GM11168 (cell line): Measurements from ENCODE around the gene EPN1.

Experiments used
- in situ Hi-C: fragments of 300-500 bp; cut with MboI; formaldehyde crosslinking; loops from one replicate; pipeline ENCODE4 v1.12.0; 2022; ENCODE audit warnings: low sequenced_read_pairs; ENCODE audit not compliant: unreplicated experiment

EPN1 gene

DNA sequence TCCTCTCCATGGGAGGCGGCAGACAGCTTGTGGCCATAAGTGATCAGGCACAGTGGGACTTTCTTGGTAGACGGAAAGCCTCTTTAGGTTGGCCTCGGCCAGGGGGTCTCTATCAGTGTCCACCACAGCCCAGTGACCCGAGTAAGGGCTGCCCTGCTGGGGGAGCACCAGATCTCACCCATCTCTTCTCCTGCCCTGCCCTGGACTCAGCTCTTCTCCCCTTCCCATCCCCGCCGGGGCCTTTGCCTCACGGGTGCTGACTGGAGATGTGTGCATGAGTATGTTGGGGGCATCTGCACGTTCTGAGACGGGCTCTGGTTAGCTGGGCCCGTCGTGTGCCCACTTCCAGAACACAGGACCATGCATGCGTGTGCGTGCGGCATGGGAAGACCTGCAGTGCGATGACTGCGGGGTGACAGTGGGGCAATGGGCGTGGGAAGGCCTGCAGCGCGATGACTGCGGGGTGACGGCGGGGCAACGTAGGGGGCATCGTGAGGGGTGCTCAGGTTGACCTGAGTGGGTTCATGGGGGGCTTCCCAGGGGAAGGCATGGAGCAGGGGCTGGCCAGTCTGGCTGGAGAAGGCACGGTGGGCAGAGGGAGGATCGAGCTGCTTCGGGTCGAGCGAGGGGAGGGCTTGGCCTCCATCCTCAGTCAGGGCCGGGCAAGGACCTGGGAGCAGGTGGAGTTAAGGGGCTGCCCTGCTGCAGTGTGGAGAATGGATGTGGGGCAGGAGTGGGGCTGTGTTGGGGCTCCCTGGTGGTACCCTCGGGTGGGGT, 15.9 kb downstream of the EPN1 start:
- in situ Hi-C loops = no loop called here

DNA sequence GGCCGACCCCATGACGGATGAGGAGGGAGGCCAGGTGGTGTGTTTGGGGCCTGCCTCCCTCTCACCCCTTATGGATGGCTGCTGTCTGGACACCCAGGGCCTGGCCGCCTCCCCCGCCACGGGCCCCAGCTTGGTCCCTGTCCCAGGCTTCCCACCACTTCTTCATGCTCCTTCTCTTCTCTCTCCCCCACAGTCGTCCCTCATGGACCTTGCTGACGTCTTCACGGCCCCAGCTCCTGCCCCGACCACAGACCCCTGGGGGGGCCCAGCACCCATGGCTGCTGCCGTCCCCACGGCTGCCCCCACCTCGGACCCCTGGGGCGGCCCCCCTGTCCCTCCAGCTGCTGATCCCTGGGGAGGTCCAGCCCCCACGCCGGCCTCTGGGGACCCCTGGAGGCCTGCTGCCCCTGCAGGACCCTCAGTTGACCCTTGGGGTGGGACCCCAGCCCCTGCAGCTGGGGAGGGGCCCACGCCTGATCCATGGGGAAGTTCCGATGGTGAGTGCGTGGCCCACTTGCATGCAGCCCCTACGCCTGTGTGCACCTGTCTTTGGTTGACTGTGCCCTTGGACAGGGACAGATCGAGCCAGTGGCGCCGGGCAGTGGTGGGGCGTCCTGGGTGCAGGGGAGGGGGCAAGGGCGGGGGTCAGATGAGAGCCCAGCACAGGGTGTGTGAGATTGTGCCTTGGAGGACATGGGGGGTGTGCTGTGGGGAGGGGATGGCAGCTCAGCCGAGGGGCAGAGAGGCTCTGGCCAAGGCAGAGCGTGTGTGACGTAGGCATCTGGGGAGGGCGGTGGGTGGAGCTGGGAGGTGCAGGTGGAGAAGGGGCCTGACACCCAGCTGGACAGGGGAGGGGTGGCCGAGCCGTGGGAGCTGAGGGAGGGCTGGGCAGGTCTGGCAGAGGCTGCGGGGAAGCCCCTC, 16.8 kb downstream of the EPN1 start:
- in situ Hi-C loops = no loop called here

DNA sequence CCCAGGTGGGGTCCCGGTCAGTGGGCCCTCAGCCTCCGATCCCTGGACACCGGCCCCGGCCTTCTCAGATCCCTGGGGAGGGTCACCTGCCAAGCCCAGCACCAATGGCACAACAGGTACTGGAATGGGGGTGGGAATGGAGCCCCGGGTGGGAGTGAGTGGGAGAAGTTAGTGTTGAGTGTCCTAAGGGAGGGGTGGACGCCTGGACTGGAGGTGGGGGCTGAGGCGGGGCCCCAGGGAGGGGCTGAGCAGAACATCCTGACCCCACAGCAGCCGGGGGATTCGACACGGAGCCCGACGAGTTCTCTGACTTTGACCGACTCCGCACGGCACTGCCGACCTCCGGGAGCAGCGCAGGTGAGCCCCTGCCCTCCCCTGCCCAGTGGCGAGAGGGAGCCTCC, 17.7 kb downstream of the EPN1 start:
- in situ Hi-C loops = no loop called here

DNA sequence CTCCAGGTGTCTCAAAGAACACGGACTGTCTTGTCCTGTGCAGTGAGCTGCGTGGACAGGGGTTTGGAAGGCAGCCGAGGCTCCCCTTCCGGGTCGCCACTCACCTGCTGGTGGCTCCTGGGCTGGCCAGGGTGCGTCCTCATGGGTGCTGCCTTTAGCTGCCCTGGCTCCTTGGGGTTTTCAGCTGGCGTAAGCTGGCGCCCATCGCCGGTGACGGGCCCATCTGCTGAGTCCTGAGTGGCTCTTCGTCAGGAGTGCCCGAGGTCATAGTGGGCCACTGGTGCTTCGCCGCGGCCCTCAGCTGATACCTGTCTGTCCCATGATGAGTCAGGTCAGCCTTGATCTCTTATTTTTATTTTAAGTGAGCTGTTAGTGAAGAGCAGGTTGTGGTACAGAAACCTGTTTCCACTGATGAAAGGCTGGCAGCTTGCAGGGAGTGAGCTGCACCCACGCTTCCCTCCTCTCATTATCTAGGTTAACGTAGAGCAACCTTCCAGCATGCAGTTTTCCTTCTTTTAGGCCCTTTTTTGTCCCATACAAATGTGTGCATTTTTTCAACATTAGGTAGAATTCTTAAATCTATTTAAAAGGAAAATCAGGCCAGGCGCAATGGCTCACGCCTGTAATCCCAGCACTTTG, 18.4 kb downstream of the EPN1 start:
- in situ Hi-C loops = no loop called here

DNA sequence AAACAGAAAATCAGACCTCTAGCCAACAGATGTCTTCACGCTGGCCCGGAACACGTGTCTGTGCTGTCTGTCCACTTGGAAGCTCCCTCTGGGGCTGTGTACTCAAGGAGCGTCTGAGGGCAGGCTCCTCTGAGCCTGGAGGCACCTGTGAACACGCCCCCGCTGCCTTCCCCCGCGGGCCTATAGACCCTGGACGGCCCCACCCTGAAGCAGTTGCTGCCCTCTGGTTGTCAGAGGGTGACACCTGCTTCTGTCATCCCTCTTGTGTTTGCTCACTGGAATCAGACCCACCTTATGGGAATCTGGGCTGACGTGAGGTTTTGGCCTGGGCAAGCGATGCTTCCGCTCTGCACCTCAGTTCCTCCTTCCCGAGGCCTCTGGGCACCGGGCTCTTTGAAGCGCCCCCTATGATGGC, 19.2 kb downstream of the EPN1 start:
- in situ Hi-C loops = no loop called here

DNA sequence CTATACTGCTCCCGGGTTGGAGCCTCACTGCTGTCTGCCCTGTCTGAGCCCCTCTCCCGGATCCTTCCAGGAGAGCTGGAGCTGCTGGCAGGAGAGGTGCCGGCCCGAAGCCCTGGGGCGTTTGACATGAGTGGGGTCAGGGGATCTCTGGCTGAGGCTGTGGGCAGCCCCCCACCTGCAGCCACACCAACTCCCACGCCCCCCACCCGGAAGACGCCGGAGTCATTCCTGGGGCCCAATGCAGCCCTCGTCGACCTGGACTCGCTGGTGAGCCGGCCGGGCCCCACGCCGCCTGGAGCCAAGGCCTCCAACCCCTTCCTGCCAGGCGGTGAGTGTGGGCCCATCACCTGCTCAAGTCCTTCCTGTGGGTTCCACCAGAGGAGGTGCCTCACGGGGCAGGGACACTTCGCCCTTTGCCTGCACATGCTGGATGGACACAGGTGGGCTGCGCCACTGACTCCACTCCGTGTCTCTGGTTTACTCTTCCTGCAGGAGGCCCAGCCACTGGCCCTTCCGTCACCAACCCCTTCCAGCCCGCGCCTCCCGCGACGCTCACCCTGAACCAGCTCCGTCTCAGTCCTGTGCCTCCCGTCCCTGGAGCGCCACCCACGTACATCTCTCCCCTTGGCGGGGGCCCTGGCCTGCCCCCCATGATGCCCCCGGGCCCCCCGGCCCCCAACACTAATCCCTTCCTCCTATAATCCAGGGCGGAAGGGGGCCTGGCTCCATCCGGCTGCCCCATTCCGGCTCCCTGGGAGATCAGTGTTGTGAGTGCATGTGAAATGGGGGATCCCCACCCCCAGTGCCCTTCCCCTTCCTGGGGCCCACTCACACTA, 19.8 kb downstream of the EPN1 start:
- in situ Hi-C loops = no loop called here

DNA sequence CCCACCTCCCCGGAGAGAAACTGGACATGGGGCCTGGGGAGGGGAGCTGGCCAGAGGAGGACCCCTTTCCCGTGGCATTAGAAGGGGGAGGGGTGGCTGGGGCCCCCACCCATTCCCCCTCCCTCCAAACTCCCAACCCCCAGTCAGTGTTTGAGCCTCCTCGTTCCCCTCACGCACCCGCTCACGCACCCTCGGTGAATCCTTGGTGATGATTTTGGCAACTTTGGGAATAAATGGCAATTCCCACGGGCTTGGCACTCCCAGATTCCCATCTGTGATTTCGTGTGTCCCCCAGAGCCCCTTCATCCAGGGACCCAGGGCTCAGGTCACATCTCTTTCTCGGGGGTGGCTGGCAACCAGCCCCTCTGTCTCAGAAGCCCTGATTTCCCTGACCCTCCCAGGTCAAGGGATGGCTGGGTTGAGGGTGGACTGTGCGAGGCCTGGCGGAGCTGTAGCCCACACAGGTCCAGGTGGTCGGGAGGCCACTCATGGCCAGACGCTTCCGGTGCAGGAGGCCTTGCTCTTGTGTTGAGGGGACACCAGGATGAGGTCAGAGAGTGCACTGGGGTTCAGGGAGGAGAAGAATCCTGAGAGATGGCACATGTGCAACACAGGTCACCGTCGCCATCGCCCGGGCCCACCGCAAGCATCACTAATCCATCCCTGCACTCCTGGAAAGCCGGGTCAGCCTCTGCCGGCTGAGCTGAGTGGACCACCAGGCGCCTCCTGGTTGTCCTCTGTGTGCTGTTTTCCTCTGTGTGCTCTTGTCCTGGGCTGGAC, 20.7 kb downstream of the EPN1 start:
- in situ Hi-C loops = no loop called here

DNA sequence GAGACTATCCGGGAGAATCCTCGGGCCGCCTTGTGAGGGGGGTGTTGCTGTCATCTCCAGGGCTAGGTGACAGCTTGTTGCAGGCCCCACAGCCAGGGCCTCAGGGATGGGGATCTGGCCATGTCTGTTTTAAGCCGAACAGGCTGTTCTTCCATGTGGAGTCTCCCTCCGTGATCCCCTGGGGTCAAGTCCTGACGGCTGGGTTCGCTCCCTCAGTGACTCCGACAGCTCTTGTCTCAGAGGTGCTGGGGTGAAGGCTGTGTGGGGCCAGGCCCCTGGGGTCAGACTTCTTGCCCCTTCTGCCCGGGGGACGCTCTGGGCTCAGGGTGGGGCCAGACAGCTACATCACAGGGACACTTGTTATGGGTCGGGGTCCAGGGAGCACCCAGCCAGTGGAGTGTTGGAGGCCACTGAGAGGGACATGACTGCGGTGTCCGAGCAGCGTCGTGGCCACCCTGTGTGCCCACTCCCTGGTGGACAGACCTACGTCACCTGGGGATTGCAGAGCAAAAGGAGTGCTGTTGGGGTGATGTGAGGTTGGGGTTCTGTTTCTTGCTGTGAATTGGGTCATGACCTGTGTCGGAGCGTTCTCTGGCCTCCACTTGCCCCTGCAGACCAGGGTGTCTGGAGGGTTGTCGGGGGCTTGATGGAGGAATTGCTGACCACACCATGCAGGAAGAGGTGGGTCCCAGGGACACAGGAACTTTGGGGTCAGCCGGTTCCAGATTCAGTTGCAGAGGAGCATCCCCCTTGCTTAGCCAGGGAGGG, 21.5 kb downstream of the EPN1 start:
- in situ Hi-C loops = no loop called here

DNA sequence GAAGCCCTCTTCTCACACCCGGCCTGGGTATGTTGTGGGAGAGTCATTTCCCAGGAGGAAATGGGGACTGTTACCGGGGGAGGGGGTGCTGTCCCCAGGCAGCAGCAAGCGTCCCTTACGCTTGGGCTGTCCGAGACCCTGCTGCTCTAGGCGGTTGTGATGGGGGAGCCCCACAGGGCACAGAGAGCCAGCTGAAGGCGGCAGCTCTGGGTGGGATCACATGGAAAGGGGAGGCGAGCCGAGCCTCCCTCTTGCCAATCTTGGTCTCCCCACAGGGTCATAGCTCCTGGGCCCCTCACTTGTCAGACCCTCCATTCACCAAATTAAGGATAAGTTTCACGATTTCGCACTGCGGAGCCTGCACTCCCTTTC, 22.0 kb downstream of the EPN1 start:
- in situ Hi-C loops = no loop called here

DNA sequence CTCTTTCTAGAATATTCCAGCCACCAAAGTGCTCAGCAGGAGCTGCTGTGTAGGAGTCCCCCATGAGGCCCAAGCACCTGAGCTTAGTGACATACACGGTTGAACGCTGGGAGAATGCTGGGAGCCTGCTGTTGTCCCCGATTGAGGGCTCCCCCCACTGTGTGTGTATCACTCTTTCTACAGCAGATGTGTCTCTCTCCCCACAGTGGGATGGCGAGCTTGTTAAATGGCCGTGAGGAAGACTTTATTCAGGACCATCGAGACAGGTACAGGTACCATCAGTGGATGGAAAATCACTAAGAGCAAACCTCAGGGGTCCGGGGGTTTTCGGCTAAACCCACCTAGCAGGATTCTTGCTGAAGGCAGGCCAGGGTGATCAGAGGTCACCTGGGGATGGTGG, 22.7 kb downstream of the EPN1 start:
- in situ Hi-C loops = no loop called here

DNA sequence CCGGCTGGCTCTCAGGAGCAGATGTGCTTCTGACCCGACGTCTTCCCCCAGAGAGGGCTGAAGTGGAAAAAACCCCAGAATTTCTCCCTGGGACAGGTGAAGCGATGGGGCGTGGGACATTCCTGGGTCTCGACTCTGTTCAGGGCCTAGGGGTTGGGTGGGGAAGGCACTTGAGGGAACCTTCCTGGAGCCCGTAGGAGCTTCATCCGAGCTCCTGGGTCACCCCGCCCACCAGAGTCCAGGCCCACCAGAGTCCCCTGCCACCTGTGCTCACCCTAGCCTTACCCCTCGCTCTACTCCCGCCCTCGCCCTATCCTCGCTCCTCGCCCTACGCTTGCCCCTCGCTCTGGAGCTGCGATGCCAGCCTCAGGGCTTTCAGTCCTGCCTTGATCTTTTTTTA, 23.2 kb downstream of the EPN1 start:
- in situ Hi-C loops = no loop called here

DNA sequence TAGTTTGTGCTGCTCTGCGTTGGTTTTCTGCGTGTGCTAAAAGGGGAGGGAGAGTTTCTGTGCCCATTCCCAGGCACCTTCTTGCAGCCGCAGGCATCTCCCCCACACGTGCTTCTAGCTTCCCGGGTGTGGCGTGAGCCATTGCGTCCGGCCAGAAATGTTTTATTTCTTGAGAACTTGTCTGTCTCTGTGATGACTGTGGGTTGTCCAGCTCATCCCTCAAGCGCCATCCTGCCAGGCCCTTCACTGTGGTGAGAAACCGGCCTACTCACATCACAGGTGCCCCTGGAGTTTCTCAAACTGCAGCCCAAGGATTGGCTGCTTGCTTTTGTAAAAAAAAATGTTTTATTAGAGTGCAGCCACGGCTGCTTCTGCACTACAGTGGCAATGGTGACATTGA, 24.2 kb downstream of the EPN1 start:
- in situ Hi-C loops = no loop called here

DNA sequence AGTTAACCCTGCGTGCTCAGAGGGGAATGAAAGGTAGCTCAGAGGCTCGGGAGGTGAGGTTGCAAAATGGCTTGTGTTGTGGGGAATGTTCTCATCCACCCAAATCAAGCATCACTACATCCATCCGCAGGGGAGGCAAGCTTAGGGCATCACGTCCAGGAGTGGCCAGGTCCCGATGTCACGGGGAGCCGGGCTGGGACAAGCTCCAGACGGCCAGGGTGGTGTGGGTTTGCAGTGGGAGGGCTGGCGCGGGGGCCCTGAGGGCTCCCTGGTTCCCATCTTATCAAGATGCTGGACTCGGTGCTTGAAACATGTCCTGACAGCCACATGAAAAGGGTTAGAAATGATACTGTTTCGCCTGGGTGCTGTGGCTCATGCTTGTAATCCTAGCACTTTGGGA, 25.8 kb downstream of the EPN1 start:
- in situ Hi-C loops = no loop called here

DNA sequence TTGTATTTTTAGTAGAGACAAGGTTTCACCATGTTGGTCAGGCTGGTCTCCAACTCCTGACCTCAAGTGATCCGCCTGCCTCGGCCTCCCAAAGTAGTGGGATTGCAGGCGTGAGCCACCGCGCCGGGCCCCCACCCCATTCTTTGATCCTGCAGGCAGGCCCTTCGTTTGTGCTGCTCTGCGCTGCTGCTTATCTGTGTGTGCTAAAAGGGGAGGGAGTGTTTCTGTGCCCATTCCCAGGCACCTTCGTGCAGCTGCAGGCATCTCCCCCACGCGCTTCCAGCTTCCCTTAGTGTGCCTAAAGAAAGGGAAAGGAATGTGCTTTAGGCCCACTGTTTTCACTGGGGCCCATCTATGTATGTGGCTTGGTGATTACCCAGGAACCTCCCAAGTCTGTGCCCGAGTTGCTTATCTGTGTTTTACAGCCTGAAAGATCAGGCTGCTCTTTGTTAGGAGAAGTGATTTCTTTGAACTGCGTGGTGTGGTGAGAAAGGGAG, 27.2 kb downstream of the EPN1 start:
- in situ Hi-C loops = no loop called here

DNA sequence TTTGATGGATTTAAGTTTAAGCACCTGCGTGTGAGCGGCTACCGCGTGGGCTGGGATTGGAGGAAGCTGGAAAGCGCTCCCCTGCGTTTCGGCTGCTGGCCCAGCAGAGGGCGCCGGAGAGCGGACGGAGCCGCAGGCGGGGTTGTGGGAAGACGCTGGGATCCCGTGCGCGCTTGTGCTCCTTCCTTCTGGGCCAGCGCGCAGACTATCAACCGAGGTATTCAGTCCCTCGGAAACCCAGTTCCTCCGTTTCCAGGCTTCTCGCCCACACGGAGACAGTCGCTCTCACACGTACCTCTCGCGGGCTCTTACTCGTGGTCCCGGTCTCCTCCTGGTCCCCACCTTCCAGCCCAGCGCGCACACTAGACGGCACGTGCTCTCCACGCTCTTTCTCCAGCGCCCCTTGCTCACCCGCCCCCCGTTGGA, 28.8 kb downstream of the EPN1 start:
- in situ Hi-C loops = no loop called here

DNA sequence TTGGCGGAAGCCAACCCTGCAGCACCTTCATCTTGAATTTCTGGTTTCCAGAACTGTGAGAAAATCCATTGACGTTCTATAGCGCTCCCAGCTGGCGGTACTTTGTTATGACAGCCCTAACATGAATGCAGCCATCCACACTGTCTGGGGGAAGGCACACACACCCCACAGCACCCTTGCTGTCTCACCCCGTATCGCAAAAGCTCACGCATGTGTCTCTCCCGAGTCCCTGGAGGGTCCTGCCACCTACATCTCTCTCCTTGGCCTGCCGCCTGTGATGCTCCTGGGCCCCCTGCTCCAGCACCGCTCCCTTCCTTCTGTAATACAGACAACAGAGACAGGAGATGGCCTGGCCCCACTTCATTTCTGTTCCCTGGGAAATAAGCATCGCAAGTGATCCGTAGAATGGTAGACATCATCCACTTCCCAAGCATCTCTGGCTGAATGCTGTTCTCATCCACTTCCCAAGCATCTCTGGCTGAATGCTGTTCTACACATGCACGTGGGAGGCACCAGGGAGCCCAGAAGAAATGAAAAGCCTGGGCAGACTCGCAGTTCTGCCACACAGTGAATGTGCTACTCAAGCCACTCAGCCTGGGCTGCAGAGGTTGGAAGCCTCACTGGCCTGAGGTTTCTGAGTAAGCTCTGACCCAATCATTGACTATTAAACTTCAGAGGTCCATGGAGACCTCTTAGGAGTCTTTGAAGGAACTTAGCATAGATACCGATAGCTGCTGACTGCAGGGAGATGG, 29.6 kb downstream of the EPN1 start:
- in situ Hi-C loops = no loop called here

DNA sequence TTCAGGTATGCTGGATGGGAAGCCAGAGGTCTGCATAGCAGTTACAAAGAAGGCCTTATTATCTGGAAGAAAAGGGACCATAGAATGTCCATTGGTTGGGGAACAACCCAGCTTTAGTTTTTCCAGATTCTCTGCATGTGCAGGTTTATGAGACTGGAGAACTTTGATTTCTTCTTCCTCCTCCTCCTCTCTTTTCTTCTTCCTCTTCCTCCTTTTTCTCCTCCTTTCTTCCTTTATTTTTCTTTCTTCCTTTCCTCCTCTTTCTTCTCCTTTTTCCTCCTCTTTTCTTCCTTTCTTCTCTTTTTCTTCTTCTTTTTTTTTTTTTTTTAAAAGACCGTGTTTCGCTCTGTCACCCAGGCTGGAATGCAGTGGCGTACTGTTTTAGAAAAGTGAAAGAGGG, 30.9 kb downstream of the EPN1 start:
- in situ Hi-C loops = no loop called here

DNA sequence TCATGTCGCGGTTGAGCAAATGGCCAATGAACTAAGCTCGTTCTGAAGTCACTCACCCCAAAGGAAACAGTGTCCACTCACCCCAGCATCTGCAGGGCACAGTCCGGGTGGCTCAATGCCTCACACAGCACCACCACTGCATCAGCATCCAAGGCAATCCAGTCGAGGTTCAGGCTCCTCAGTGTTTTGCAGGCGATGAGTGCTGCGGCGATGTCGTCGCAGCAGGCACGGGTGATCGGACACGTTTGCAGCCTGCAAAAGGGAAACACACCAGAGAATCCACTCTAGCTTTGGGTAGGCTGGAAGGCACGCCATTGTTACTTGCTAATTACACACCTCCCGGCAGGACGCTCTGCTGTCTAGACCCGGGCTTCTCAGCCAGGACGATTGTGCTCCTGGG, 36.7 kb downstream of the EPN1 start:
- in situ Hi-C loops = no loop called here
